NOMO-1 treated with dmso at 0.1 percent for 144 hours (cell line): ENCODE results near the gene ZNF618.
A peak's percentile ranks its signal among the peaks of the same experiment; 100 is the strongest.
"Not testable (repeated sequence)": the region's sequence is repeated elsewhere in the genome, so short reads cannot be mapped to it uniquely, and the experiment has no call there.

Source experiments
- DNase-seq: peaks from one replicate; lab custom pipeline; 2025; ENCODE audit not compliant: unreplicated experiment; lab: John Stamatoyannopoulos, UW

The ZNF618 gene

GRCh38 chr9:113987526-113987925, 111.4 kb downstream of the ZNF618 start:
- DNase-seq: no peak

GRCh38 chr9:113988385-113989016, 112.4 kb downstream of the ZNF618 start:
- no peak for DNase-seq

GRCh38 chr9:113989017-113989713, 113.1 kb downstream of the ZNF618 start:
- DNase-seq: no peak

- no peak for DNase-seq
These were observed 113.8 kb downstream of the ZNF618 start for GRCh38 chr9:113989714-113990569.

- no peak for DNase-seq
These were observed 114.4 kb downstream of the ZNF618 start for GRCh38 chr9:113990570-113990907.

GRCh38 chr9:113990975-113991471, 114.9 kb downstream of the ZNF618 start:
- no peak for DNase-seq

GRCh38 chr9:113991714-113992113, 115.6 kb downstream of the ZNF618 start:
- no peak for DNase-seq

- DNase-seq: no peak
These were observed 116.3 kb downstream of the ZNF618 start for GRCh38 chr9:113992276-113992951.

GRCh38 chr9:113992994-113993393, 116.9 kb downstream of the ZNF618 start:
- DNase-seq: peak; percentile 81

GRCh38 chr9:113993838-113994540, 117.9 kb downstream of the ZNF618 start:
- no peak for DNase-seq

GRCh38 chr9:113995401-113995800, 119.3 kb downstream of the ZNF618 start:
- DNase-seq: no peak

- DNase-seq: no peak
These were observed 119.9 kb downstream of the ZNF618 start for GRCh38 chr9:113995963-113996362.

- DNase-seq: no peak
These were observed 120.5 kb downstream of the ZNF618 start for GRCh38 chr9:113996531-113997001.

- DNase-seq: not testable (repeated sequence)
These were observed 121.0 kb downstream of the ZNF618 start for GRCh38 chr9:113997064-113997463.

- DNase-seq: no peak
These were observed 121.5 kb downstream of the ZNF618 start for GRCh38 chr9:113997610-113998009.

- no peak for DNase-seq
These were observed 122.0 kb downstream of the ZNF618 start for GRCh38 chr9:113998114-113998513.

- DNase-seq: no peak
These were observed 122.6 kb downstream of the ZNF618 start for GRCh38 chr9:113998525-113999255.

- peak; percentile 17 for DNase-seq
These were observed 123.3 kb downstream of the ZNF618 start for GRCh38 chr9:113999256-114000062.

- DNase-seq: no peak
These were observed 124.0 kb downstream of the ZNF618 start for GRCh38 chr9:114000063-114000454.
